ENCODE results near the gene PRICKLE2.

Gene PRICKLE2, protein sequence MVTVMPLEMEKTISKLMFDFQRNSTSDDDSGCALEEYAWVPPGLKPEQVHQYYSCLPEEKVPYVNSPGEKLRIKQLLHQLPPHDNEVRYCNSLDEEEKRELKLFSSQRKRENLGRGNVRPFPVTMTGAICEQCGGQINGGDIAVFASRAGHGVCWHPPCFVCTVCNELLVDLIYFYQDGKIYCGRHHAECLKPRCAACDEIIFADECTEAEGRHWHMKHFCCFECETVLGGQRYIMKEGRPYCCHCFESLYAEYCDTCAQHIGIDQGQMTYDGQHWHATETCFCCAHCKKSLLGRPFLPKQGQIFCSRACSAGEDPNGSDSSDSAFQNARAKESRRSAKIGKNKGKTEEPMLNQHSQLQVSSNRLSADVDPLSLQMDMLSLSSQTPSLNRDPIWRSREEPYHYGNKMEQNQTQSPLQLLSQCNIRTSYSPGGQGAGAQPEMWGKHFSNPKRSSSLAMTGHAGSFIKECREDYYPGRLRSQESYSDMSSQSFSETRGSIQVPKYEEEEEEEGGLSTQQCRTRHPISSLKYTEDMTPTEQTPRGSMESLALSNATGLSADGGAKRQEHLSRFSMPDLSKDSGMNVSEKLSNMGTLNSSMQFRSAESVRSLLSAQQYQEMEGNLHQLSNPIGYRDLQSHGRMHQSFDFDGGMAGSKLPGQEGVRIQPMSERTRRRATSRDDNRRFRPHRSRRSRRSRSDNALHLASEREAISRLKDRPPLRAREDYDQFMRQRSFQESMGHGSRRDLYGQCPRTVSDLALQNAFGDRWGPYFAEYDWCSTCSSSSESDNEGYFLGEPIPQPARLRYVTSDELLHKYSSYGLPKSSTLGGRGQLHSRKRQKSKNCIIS
- total RNA-seq, result 0 to 0.66 (median 0) reads per million in 9 experiments

DNA sequence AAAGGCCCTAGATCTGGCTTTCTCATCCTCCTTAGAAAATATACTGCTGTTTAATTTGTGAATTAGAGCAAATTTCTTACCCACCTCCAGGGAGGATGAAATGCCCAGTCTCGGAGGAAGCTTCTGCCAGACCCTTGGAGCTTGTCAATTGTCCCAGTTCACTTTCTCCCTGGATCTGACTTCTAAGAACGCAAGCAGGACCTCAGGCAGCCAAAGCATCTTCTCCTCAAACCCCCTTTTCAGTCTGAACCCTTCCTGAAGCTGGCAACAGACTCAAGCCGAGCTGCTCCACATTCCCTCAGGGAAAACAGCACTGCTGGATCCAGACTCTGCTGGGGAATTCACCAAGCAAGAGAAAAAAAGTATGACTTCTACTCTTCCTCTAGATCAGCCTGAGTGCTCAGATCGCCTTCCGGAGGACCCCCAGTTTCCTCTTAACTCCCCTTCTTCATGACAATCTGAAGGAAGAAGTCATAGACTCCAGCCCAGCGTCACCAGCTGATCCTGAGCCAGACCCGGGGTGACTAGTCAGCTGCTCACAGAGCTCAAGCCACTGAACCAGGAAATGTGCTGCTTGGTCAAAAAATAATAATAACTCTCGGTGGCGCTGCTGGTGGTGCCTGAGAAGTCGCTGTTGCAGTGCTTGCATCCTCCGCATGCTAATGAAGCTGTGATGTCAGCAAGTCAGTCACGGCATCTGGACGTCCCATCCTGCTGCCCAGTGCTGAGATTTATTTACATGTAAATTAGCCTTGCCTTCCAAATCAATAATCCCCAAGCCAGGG lies at the start of gene PRICKLE2:
Gene PRICKLE2, minus strand, starts transcription at position 641 of the 785 bp plus-strand sequence. CDS start 26,539 bp downstream, outside the sequence.
- ATAC-seq (replicated peaks) (no peak), DNase-seq (no peak)
- no peak within 1 kb of the TSS for H3K27ac Mint-ChIP-seq
- H3K27me3 Mint-ChIP-seq, result peaks cover 6 to 20% of the 10 kb centered on the region in 2 donors
- no peaks in the 10 kb centered on the region for H3K36me3 Mint-ChIP-seq (ENCODE audit: insufficient read depth)
- H3K9me3 Mint-ChIP-seq, result no peaks in the 10 kb centered on the region
- peak within 1 kb of the TSS in 1 of 2 donors; percentile 26 for H3K4me3 Mint-ChIP-seq
- H3K4me1 Mint-ChIP-seq (ENCODE audit: low read depth in 2 of 2), result no peaks in the 10 kb centered on the region

DNA sequence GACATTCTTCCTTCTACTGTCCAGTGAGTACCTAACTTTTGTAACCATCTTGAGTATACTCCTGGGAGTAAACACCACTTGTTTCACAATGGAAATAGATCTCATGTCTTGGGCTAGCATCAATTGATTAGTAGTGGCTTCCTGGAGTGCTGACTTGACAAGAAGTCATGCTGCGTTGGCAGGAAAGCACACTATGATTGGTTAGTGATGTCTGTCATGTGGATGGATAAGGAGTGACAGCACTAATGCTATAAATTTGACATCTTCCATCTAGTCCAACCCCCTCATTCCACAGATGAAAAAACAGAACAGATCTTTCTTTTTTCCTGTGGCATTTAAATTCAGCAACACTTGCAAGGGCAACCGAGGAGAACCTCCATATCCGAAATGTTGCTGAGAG lies 47.6 kb upstream of the PRICKLE2 start:
- Mint-ChIP-seq H3K36me3 (ENCODE audit: insufficient read depth) (no peaks in the 10 kb centered on the region), H3K27ac (no peak overlapping the region), H3K27me3 (peaks cover 8 to 12% of the 10 kb centered on the region in 2 donors), H3K4me3 (no peak overlapping the region), H3K9me3 (peaks cover 0 to 4% of the 10 kb centered on the region in 2 donors), H3K4me1 (ENCODE audit: low read depth in 2 of 2) (no peaks in the 10 kb centered on the region)
- no peak for DNase-seq
- ATAC-seq (replicated peaks), result no peak

DNA sequence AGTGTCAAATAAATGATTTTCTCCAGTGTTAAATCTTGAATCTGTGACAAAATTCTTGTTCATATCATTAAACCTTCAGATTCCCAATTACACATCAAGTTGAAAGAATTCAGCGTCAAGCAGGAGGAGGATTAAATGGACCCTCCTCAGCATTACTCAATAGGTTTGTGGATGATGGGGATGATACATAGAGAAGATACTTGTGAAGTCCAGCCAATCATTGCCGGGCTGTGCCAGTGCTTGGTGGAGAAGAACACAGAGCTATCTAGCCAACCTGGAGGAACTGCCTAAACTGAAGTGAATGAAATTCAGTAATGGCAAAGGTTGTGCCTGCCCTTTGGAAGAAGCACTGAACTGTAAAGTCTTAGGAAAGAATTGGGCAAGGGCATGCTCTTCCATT lies 47.0 kb upstream of the PRICKLE2 start:
- H3K27me3 Mint-ChIP-seq, result peaks cover 8 to 18% of the 10 kb centered on the region in 2 donors
- no peak overlapping the region for H3K27ac Mint-ChIP-seq
- ATAC-seq (replicated peaks) (no peak), DNase-seq (no peak)
- no peaks in the 10 kb centered on the region for H3K4me1 Mint-ChIP-seq (ENCODE audit: low read depth in 2 of 2)
- H3K36me3 Mint-ChIP-seq (ENCODE audit: insufficient read depth), result no peaks in the 10 kb centered on the region
- H3K9me3 Mint-ChIP-seq, result peaks cover 0 to 4% of the 10 kb centered on the region in 2 donors
- H3K4me3 Mint-ChIP-seq, result no peak overlapping the region

DNA sequence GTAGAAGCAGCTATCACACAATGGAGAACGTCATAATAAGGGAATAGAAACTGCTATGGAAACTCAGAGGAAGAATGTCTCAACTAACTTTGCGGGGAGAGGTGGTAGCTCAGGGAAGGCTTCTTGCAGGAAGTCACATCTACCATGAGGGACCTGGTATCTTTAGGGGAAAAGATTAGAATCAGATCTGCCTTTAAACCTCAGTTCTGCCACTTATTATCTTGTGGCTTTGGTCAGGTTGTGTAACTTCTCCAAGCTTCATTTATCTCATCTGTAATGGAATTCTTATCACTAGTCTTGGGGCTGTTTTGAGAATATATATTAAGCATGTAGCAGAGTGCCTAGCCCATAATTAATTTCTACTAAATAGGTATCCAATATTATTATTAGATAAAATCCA lies 46.4 kb upstream of the PRICKLE2 start:
- ATAC-seq (replicated peaks) (no peak), DNase-seq (no peak)
- H3K27me3 Mint-ChIP-seq, result peaks cover 8 to 24% of the 10 kb centered on the region in 2 donors
- no peaks in the 10 kb centered on the region for H3K4me1 Mint-ChIP-seq (ENCODE audit: low read depth in 2 of 2)
- no peak overlapping the region for H3K4me3 Mint-ChIP-seq
- no peak overlapping the region for H3K27ac Mint-ChIP-seq
- H3K9me3 Mint-ChIP-seq, result peaks cover 0 to 4% of the 10 kb centered on the region in 2 donors
- no peaks in the 10 kb centered on the region for H3K36me3 Mint-ChIP-seq (ENCODE audit: insufficient read depth)

DNA sequence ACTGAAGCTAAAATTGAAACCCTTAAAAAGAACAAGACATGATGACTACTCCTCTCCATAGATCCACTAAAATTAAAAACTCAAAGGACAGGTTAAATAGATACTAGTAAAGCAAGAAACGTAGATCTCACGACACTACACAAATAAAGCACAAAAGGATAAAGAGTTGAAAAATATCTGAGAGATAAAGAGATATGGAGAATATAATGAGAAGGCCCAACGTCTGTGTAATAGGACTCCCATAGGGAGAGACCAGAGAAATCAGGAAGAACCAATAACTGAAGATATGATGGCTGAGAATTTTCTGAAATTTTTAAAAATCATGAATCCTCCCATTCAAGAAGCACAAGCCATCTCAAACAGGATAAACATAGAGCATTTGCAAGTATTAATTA lies 45.6 kb upstream of the PRICKLE2 start:
- ATAC-seq (replicated peaks), result no peak
- no peaks in the 10 kb centered on the region for H3K36me3 Mint-ChIP-seq (ENCODE audit: insufficient read depth)
- DNase-seq, result no peak
- peaks cover 0 to 4% of the 10 kb centered on the region in 2 donors for H3K9me3 Mint-ChIP-seq
- H3K4me3 Mint-ChIP-seq, result no peak overlapping the region
- H3K4me1 Mint-ChIP-seq (ENCODE audit: low read depth in 2 of 2), result no peaks in the 10 kb centered on the region
- peaks cover 8 to 28% of the 10 kb centered on the region in 2 donors for H3K27me3 Mint-ChIP-seq
- H3K27ac Mint-ChIP-seq, result no peak overlapping the region

DNA sequence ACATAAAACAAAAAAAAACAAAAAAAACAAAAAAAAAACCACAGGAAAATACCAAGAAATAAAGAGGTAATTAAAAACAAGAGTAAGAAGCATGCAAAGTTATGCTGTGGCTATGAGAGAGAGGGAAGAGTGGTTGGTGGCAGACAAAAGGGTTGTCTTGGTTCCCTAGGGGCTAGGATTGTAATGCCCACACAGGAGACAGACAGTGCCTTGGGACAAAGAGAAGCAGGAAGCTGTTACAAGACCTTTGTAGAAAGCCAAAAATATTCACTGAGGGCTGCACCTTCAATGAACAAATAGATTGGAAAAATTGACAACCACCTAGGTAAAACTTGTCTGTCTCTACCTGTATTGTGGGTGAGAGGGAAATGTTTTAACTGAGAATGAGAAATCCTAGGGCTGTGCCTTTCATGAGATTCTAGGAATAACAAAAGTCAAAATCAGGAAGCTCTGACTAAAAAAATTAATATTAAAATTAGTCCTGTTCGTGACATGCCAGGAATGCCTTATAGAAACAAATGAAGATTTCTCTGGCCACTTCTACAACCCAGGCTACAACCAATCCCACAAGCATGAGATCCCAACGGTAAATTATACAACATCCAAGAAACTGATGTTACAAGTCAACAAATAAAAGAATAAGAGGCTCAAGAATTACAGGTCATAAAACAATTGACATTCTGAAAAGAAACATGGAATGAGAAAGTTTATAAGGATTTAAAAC lies 45.0 kb upstream of the PRICKLE2 start:
- no peak for ATAC-seq (replicated peaks)
- DNase-seq, result no peak
- H3K27me3 Mint-ChIP-seq, result peaks cover 8 to 34% of the 10 kb centered on the region in 2 donors
- H3K36me3 Mint-ChIP-seq (ENCODE audit: insufficient read depth), result no peaks in the 10 kb centered on the region
- H3K9me3 Mint-ChIP-seq, result peaks cover 0 to 4% of the 10 kb centered on the region in 2 donors
- no peaks in the 10 kb centered on the region for H3K4me1 Mint-ChIP-seq (ENCODE audit: low read depth in 2 of 2)
- no peak overlapping the region for H3K4me3 Mint-ChIP-seq
- no peak overlapping the region for H3K27ac Mint-ChIP-seq

DNA sequence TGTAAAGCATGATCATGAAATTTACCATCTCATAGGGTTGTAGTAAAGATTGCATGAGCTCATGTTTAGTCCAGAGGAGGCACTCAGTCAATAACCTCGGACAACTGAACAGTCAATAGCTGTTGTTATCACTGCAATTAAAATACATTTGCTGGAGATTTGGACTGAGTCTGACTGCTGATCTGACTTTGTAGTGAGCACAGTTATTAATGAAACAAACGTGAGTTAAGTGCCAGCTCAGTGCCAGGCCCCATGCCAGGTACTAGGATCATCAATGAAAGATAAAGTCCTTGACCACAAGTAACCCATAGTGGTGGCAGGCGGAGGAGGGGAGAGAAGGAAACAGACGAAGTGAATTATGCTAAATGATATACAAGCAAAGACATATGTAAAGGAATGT lies 43.7 kb upstream of the PRICKLE2 start:
- Mint-ChIP-seq H3K4me3 (no peak overlapping the region), H3K4me1 (ENCODE audit: low read depth in 2 of 2) (no peaks in the 10 kb centered on the region), H3K27ac (no peak overlapping the region), H3K27me3 (peaks cover 8 to 42% of the 10 kb centered on the region in 2 donors), H3K9me3 (peaks cover 0 to 4% of the 10 kb centered on the region in 2 donors), H3K36me3 (ENCODE audit: insufficient read depth) (no peaks in the 10 kb centered on the region)
- DNase-seq (no peak), ATAC-seq (replicated peaks) (no peak)

DNA sequence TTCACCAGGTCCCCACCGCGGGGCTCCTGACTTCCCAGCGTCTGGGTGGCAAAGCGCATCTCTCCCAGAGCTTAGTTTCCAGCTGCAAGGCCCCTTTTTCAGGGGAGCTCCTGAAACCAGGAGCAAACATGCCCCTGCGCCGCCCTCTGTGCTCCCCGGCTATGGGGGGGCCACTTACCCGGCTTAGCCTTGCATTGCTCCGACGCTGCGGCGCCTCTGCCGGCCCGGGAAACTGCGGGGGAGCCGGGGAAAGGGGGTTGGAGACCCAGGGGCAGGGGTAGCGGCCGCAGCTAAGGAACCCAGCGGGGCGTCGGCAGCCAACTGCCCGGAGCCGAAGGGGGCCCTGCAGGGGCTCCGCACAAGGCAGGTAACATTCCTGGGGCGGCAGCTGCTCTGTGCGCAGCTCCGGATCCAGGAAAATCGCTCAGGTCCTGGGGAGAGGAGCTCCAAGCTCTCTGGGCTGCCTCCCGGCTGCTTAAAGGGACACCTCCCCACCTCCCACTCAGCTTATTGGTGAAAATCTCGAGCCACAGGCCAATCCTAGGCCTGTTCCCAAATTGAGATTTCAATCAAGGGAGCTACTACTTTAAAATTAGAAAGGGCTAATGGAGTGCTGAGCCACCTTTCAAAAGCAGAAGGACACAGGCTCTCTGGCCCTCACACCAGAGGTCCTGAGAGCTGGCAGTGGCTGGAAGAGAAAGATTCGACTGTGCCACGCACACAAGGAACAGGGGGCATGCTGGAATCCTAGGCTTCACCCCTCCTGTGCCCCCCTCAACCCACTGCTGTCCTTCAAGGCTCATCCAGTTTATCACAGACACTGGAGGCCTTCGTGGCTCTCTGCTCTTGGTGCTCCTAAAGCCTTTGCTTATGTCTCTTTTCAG lies 42.7 kb upstream of the PRICKLE2 start:
- peaks cover 8 to 42% of the 10 kb centered on the region in 2 donors for H3K27me3 Mint-ChIP-seq
- peaks cover 0 to 3% of the 10 kb centered on the region in 2 donors for H3K9me3 Mint-ChIP-seq
- no peak overlapping the region for H3K4me3 Mint-ChIP-seq
- no peak for ATAC-seq (replicated peaks)
- DNase-seq, result no peak
- no peaks in the 10 kb centered on the region for H3K4me1 Mint-ChIP-seq (ENCODE audit: low read depth in 2 of 2)
- no peak overlapping the region for H3K27ac Mint-ChIP-seq
- H3K36me3 Mint-ChIP-seq (ENCODE audit: insufficient read depth), result no peaks in the 10 kb centered on the region

DNA sequence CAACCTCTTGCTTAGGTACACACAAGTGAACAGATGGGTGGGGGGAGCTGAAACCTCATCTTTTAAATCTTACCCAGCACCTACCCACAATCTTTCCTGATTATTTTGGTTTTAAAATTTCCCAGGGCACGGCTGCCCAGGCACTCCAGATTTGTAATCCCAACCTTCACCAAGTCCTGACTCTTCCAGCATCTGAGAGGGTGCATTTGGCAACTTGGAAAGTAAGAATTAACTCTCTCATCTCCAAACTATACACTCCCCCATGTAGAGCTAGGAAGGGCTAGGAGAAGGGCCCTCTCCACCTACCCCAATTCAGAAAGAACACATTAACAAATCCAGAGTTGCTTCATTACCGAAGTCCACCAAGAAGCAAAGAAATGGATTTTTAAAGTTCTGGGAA lies 41.7 kb upstream of the PRICKLE2 start:
- peaks cover 0 to 5% of the 10 kb centered on the region in 2 donors for H3K9me3 Mint-ChIP-seq
- H3K27me3 Mint-ChIP-seq, result peaks cover 8 to 42% of the 10 kb centered on the region in 2 donors
- ATAC-seq (replicated peaks) (no peak), DNase-seq (no peak)
- no peak overlapping the region for H3K4me3 Mint-ChIP-seq
- no peak overlapping the region for H3K27ac Mint-ChIP-seq
- H3K36me3 Mint-ChIP-seq (ENCODE audit: insufficient read depth), result no peaks in the 10 kb centered on the region
- no peaks in the 10 kb centered on the region for H3K4me1 Mint-ChIP-seq (ENCODE audit: low read depth in 2 of 2)

DNA sequence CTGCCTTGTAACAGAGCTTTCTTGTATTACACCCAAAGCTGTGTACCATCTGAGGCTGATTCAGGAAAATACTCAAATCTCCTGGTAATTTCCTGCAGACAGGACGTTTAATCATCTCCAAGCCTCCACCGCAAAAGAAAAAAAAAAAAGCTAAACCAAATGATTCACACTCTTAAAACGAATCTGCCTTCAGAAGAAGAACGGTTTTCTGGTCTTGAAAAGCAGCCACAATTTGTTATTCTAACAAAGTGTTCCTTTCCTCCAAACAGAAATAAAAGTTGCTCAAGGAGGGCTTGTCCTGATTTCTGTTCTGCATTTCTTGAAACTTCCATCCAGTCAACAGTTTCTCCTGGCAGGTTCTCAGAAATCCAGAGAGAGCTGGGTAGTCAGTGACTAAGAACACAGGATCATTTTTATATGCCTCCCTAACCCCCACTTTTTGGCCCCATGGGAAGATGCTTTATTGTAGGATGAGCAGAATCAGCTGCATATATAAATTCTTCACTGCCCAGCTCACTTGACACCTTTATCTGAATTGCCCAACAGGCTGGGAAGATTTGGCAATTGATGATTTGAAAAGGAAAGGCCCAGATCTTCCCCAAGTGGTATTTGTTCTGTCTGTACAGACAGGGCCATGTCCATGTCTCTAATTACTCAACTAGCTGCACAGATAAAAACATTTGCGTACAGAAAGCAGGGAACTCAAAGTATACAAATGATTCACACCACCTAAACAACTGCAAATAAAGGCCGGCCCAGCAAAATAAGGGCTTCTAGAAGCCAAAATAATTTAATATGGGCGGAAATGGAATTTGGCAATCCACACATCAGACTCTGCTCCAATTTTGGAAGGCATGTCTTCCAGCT lies 41.0 kb upstream of the PRICKLE2 start:
- Mint-ChIP-seq H3K36me3 (ENCODE audit: insufficient read depth) (no peaks in the 10 kb centered on the region), H3K4me3 (no peak overlapping the region), H3K4me1 (ENCODE audit: low read depth in 2 of 2) (no peaks in the 10 kb centered on the region), H3K27me3 (peaks cover 8 to 42% of the 10 kb centered on the region in 2 donors), H3K9me3 (peaks cover 0 to 5% of the 10 kb centered on the region in 2 donors), H3K27ac (no peak overlapping the region)
- DNase-seq, result no peak
- ATAC-seq (replicated peaks), result no peak

DNA sequence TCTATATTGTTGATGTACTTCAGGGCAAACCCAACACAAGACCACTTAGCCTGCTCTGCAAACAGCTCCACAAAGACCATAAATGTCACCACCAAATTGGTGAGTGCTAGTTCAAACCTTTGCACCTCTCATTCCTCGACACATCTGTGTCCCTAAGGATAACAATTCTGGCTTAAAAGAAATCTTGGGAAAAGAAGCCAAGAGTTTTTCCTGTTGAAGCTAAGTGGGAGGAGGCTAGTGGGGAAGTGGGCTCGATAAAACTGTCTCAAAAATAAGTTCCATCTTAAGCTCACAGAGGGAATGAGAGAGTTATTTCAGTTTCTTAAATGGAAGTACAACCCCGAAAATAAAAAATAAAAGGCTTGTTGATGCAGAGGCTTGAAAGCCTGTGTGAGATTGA lies 40.4 kb upstream of the PRICKLE2 start:
- no peak overlapping the region for H3K4me3 Mint-ChIP-seq
- DNase-seq (no peak), ATAC-seq (replicated peaks) (no peak)
- no peak overlapping the region for H3K27ac Mint-ChIP-seq
- H3K9me3 Mint-ChIP-seq, result peaks cover 0 to 3% of the 10 kb centered on the region in 2 donors
- H3K36me3 Mint-ChIP-seq (ENCODE audit: insufficient read depth), result no peaks in the 10 kb centered on the region
- no peaks in the 10 kb centered on the region for H3K4me1 Mint-ChIP-seq (ENCODE audit: low read depth in 2 of 2)
- peaks cover 8 to 42% of the 10 kb centered on the region in 2 donors for H3K27me3 Mint-ChIP-seq
